ENCODE results near the gene LCE2A.

LCE2A gene

GRCh38 chr1:152718238-152718637 lies 20.1 kb downstream of the LCE2A start:
- Histone ChIP-seq H2AFZ (ENCODE audit: low read length) (no peak overlapping the region), H3K18ac (ENCODE audit: low read length) (no peak overlapping the region), H3K4me1 (ENCODE audit: control insufficient read depth in 2 of 2, insufficient read depth in 1 of 2, low read depth in 1 of 2, low read length in 2 of 2) (no peaks in the 10 kb centered on the region), H3K4me2 (ENCODE audit: insufficient read depth, low read length, poor library complexity, severe bottlenecking) (no peak overlapping the region), H4K91ac (ENCODE audit: low read depth, low read length, poor library complexity) (no peak overlapping the region), H2BK5ac (ENCODE audit: low read length) (no peak overlapping the region), H3K27me3 (ENCODE audit: control insufficient read depth in 3 of 3, insufficient read depth in 3 of 3, low read depth in 1 of 3, low read length in 3 of 3) (no peaks in the 10 kb centered on the region), H3K14ac (ENCODE audit: low read length) (no peak overlapping the region), H2BK120ac (ENCODE audit: low read depth, low read length) (no peak overlapping the region), H2BK15ac (ENCODE audit: low read length) (no peak overlapping the region), H3K9ac (ENCODE audit: low read depth, low read length, poor library complexity) (no peak overlapping the region), H3K27ac (replicated peaks; ENCODE audit: low read length) (no peak overlapping the region), H3K79me1 (ENCODE audit: low read depth, low read length) (no peaks in the 10 kb centered on the region), H3K23ac (ENCODE audit: low read depth, low read length, poor library complexity) (no peak overlapping the region), H3K4ac (ENCODE audit: low read length) (no peak overlapping the region), H2BK12ac (ENCODE audit: low read length) (no peak overlapping the region), H4K8ac (ENCODE audit: low read depth, low read length) (no peak overlapping the region), H3K9me3 (replicated peaks in 1 of 2; ENCODE audit: control insufficient read depth in 2 of 2, insufficient read depth in 1 of 2, low read depth in 1 of 2, low read length in 2 of 2) (peaks cover 0 to 35% of the 10 kb centered on the region in 2 donors), H2AK5ac (ENCODE audit: low read depth, low read length) (no peak overlapping the region), H3K4me3 (ENCODE audit: low read length in 2 of 2) (no peak overlapping the region), H3K36me3 (replicated peaks in 1 of 2; ENCODE audit: control insufficient read depth in 2 of 2, insufficient read depth in 2 of 2, low read length in 2 of 2) (no peaks in the 10 kb centered on the region)
- DNase-seq (ENCODE audit: low spot score), result no peak

- H3K9me3 ChIP-seq (replicated peaks in 1 of 2; ENCODE audit: control insufficient read depth in 2 of 2, insufficient read depth in 1 of 2, low read depth in 1 of 2, low read length in 2 of 2), result peaks cover 0 to 23% of the 10 kb centered on the region in 2 donors
- H4K8ac ChIP-seq (ENCODE audit: low read depth, low read length), result no peak overlapping the region
- H3K14ac ChIP-seq (ENCODE audit: low read length), result no peak overlapping the region
Measured at GRCh38 chr1:152725261-152725660, 27.1 kb downstream of the LCE2A start.

GRCh38 chr1:152728986-152729385 lies 30.8 kb downstream of the LCE2A start:
- Histone ChIP-seq H3K9me3 (replicated peaks in 1 of 2; ENCODE audit: control insufficient read depth in 2 of 2, insufficient read depth in 1 of 2, low read depth in 1 of 2, low read length in 2 of 2) (peaks cover 0 to 19% of the 10 kb centered on the region in 2 donors), H4K91ac (ENCODE audit: low read depth, low read length, poor library complexity) (no peak overlapping the region), H3K23ac (ENCODE audit: low read depth, low read length, poor library complexity) (no peak overlapping the region), H3K4ac (ENCODE audit: low read length) (no peak overlapping the region), H3K14ac (ENCODE audit: low read length) (no peak overlapping the region), H4K8ac (ENCODE audit: low read depth, low read length) (no peak overlapping the region), H2BK5ac (ENCODE audit: low read length) (no peak overlapping the region), H3K36me3 (replicated peaks in 1 of 2; ENCODE audit: control insufficient read depth in 2 of 2, insufficient read depth in 2 of 2, low read length in 2 of 2) (no peaks in the 10 kb centered on the region), H2BK15ac (ENCODE audit: low read length) (no peak overlapping the region), H2BK12ac (ENCODE audit: low read length) (no peak overlapping the region), H3K4me2 (ENCODE audit: insufficient read depth, low read length, poor library complexity, severe bottlenecking) (no peak overlapping the region), H3K79me1 (ENCODE audit: low read depth, low read length) (peaks cover 2% of the 10 kb centered on the region), H3K4me3 (ENCODE audit: low read length in 2 of 2) (no peak overlapping the region), H3K9ac (ENCODE audit: low read depth, low read length, poor library complexity) (no peak overlapping the region), H3K27ac (replicated peaks; ENCODE audit: low read length) (no peak overlapping the region), H3K27me3 (ENCODE audit: control insufficient read depth in 3 of 3, insufficient read depth in 3 of 3, low read depth in 1 of 3, low read length in 3 of 3) (no peaks in the 10 kb centered on the region), H2AK5ac (ENCODE audit: low read depth, low read length) (no peak overlapping the region), H2AFZ (ENCODE audit: low read length) (no peak overlapping the region), H3K4me1 (ENCODE audit: control insufficient read depth in 2 of 2, insufficient read depth in 1 of 2, low read depth in 1 of 2, low read length in 2 of 2) (no peaks in the 10 kb centered on the region), H2BK120ac (ENCODE audit: low read depth, low read length) (no peak overlapping the region), H3K18ac (ENCODE audit: low read length) (no peak overlapping the region)
- WGBS, 2 donors (ENCODE audit: extremely low coverage in 2 of 2, insufficient read length in 2 of 2, insufficient replicate concordance in 1 of 2), result no CpG with 5 or more reads among the region's 1 CpG
- no peak for DNase-seq (ENCODE audit: low spot score)

More at GRCh38 chr1:152725261-152725660, 27.1 kb downstream of the LCE2A start:
- H3K4me1 ChIP-seq (ENCODE audit: control insufficient read depth in 2 of 2, insufficient read depth in 1 of 2, low read depth in 1 of 2, low read length in 2 of 2), result no peaks in the 10 kb centered on the region
- H3K9ac ChIP-seq (ENCODE audit: low read depth, low read length, poor library complexity), result no peak overlapping the region
- no peak overlapping the region for H2BK120ac ChIP-seq (ENCODE audit: low read depth, low read length)
- H2AFZ ChIP-seq (ENCODE audit: low read length), result no peak overlapping the region
- H4K91ac ChIP-seq (ENCODE audit: low read depth, low read length, poor library complexity), result no peak overlapping the region
- no peak overlapping the region for H2BK15ac ChIP-seq (ENCODE audit: low read length)
- H3K4ac ChIP-seq (ENCODE audit: low read length), result no peak overlapping the region
- H2BK5ac ChIP-seq (ENCODE audit: low read length), result no peak overlapping the region
- no peak for DNase-seq (ENCODE audit: low spot score)
- H2AK5ac ChIP-seq (ENCODE audit: low read depth, low read length), result no peak overlapping the region
- no peak overlapping the region for H3K4me2 ChIP-seq (ENCODE audit: insufficient read depth, low read length, poor library complexity, severe bottlenecking)
- no peak overlapping the region for H3K18ac ChIP-seq (ENCODE audit: low read length)
- H3K4me3 ChIP-seq (ENCODE audit: low read length in 2 of 2), result no peak overlapping the region
- no peak overlapping the region for H2BK12ac ChIP-seq (ENCODE audit: low read length)
- no peaks in the 10 kb centered on the region for H3K36me3 ChIP-seq (replicated peaks in 1 of 2; ENCODE audit: control insufficient read depth in 2 of 2, insufficient read depth in 2 of 2, low read length in 2 of 2)
- peaks cover 2% of the 10 kb centered on the region for H3K79me1 ChIP-seq (ENCODE audit: low read depth, low read length)
- no peak overlapping the region for H3K23ac ChIP-seq (ENCODE audit: low read depth, low read length, poor library complexity)
- H3K27me3 ChIP-seq (ENCODE audit: control insufficient read depth in 3 of 3, insufficient read depth in 3 of 3, low read depth in 1 of 3, low read length in 3 of 3), result no peaks in the 10 kb centered on the region
- no peak overlapping the region for H3K27ac ChIP-seq (replicated peaks; ENCODE audit: low read length)

GRCh38 chr1:152735648-152736047 lies 37.5 kb downstream of the LCE2A start:
- H3K27ac ChIP-seq (replicated peaks; ENCODE audit: low read length), result no peak overlapping the region
- no peak overlapping the region for H4K8ac ChIP-seq (ENCODE audit: low read depth, low read length)
- H3K36me3 ChIP-seq (replicated peaks in 1 of 2; ENCODE audit: control insufficient read depth in 2 of 2, insufficient read depth in 2 of 2, low read length in 2 of 2), result no peaks in the 10 kb centered on the region
- no peak overlapping the region for H3K4ac ChIP-seq (ENCODE audit: low read length)
- no CpG with 5 or more reads among the region's 1 CpG for WGBS, 2 donors (ENCODE audit: extremely low coverage in 2 of 2, insufficient read length in 2 of 2, insufficient replicate concordance in 1 of 2)
- H2BK15ac ChIP-seq (ENCODE audit: low read length), result no peak overlapping the region
- H4K91ac ChIP-seq (ENCODE audit: low read depth, low read length, poor library complexity), result no peak overlapping the region
- no peak overlapping the region for H3K14ac ChIP-seq (ENCODE audit: low read length)
- H3K27me3 ChIP-seq (ENCODE audit: control insufficient read depth in 3 of 3, insufficient read depth in 3 of 3, low read depth in 1 of 3, low read length in 3 of 3), result no peaks in the 10 kb centered on the region
- no peak overlapping the region for H3K18ac ChIP-seq (ENCODE audit: low read length)
- no peak for DNase-seq (ENCODE audit: low spot score)
- H3K4me1 ChIP-seq (ENCODE audit: control insufficient read depth in 2 of 2, insufficient read depth in 1 of 2, low read depth in 1 of 2, low read length in 2 of 2), result no peaks in the 10 kb centered on the region
- H3K4me3 ChIP-seq (ENCODE audit: low read length in 2 of 2), result no peak overlapping the region
- no peak overlapping the region for H2AK5ac ChIP-seq (ENCODE audit: low read depth, low read length)
- no peak overlapping the region for H3K4me2 ChIP-seq (ENCODE audit: insufficient read depth, low read length, poor library complexity, severe bottlenecking)
- no peak overlapping the region for H2AFZ ChIP-seq (ENCODE audit: low read length)
- H2BK120ac ChIP-seq (ENCODE audit: low read depth, low read length), result no peak overlapping the region
- H2BK5ac ChIP-seq (ENCODE audit: low read length), result no peak overlapping the region
- no peak overlapping the region for H3K9ac ChIP-seq (ENCODE audit: low read depth, low read length, poor library complexity)
- H2BK12ac ChIP-seq (ENCODE audit: low read length), result no peak overlapping the region
- H3K23ac ChIP-seq (ENCODE audit: low read depth, low read length, poor library complexity), result no peak overlapping the region
- no peaks in the 10 kb centered on the region for H3K79me1 ChIP-seq (ENCODE audit: low read depth, low read length)
- H3K9me3 ChIP-seq (replicated peaks in 1 of 2; ENCODE audit: control insufficient read depth in 2 of 2, insufficient read depth in 1 of 2, low read depth in 1 of 2, low read length in 2 of 2), result peaks cover 0 to 14% of the 10 kb centered on the region in 2 donors

All from neuronal stem cell (in vitro differentiated cells).